ENCODE data around the gene PLD4. TPM values are rescaled to one million over a fixed set of nuclear protein-coding genes. Genes with fewer than 3 reads are reported as not detected.

PLD4 gene
- total RNA-seq, 4 donors from 2014 or later, result 2.4 TPM; not detected in 3

- no peaks in the 10 kb centered on the region for H3K9me3 ChIP-seq
- TF ChIP-seq CTCF (IDR thresholded peaks at IDR 0.05) (no peak), POLR2A (IDR thresholded peaks at IDR 0.05) (no peak), EP300 (IDR thresholded peaks at IDR 0.05) (no peak)
- DNase-seq (ENCODE audit: low spot score in 2 of 2), result no peak
- no peaks in the 10 kb centered on the region for H3K36me3 ChIP-seq
- peaks cover 0 to 20% of the 10 kb centered on the region in 2 donors for H3K27me3 ChIP-seq
- peaks cover 0 to 78% (median 41%) of the 10 kb centered on the region in 4 donors for H3K4me1 ChIP-seq
- H3K27ac ChIP-seq, result peak overlapping the region in 1 of 4 donors; percentile 12
- no peak overlapping the region for H3K4me3 ChIP-seq
- 53 to 57% methylated on average over 14 to 18 of the region's 21 CpGs for WGBS, 2 donors
These were observed 51.0 kb downstream of the PLD4 start for GRCh38 chr14:104975481-104976197.

GRCh38 chr14:104976198-104977007 is 51.7 kb downstream of the PLD4 start:
- TF ChIP-seq POLR2A (IDR thresholded peaks at IDR 0.05), result no peak
- peak; percentile 84 to 92 (median 89) for TF ChIP-seq CTCF (IDR thresholded peaks at IDR 0.05)
- TF ChIP-seq EP300 (IDR thresholded peaks at IDR 0.05), result no peak
- peak; percentile 71 to 73 for DNase-seq (ENCODE audit: low spot score in 2 of 2)
- no peaks in the 10 kb centered on the region for H3K9me3 ChIP-seq
- no peak overlapping the region for H3K4me3 ChIP-seq
- H3K27ac ChIP-seq, result peak overlapping the region in 1 of 4 donors; percentile 12
- H3K4me1 ChIP-seq, result peaks cover 0 to 71% (median 39%) of the 10 kb centered on the region in 4 donors
- 44 to 61% methylated on average over 14 to 21 of the region's 21 CpGs for WGBS, 2 donors
- no peaks in the 10 kb centered on the region for H3K36me3 ChIP-seq
- H3K27me3 ChIP-seq, result peaks cover 0 to 20% of the 10 kb centered on the region in 2 donors

- Histone ChIP-seq H3K9me3 (no peaks in the 10 kb centered on the region), H3K27ac (no peak overlapping the region), H3K4me1 (peaks cover 0 to 64% (median 36%) of the 10 kb centered on the region in 4 donors), H3K36me3 (no peaks in the 10 kb centered on the region), H3K4me3 (peak overlapping the region; percentile 22 to 68 (median 36)), H3K27me3 (peaks cover 0 to 20% of the 10 kb centered on the region in 2 donors)
- TF ChIP-seq POLR2A (IDR thresholded peaks at IDR 0.05), result no peak
- TF ChIP-seq CTCF (IDR thresholded peaks at IDR 0.05), result no peak
- TF ChIP-seq EP300 (IDR thresholded peaks at IDR 0.05), result no peak
- WGBS, 2 donors, result 72 to 76% methylated on average over 9 to 10 of the region's 11 CpGs
- no peak for DNase-seq (ENCODE audit: low spot score in 2 of 2)
These were observed 52.5 kb downstream of the PLD4 start for GRCh38 chr14:104977008-104977680.

- Histone ChIP-seq H3K4me1 (peaks cover 0 to 55% (median 30%) of the 10 kb centered on the region in 4 donors), H3K27ac (peak within 1 kb of the TSS in 2 of 4 donors; percentile 41 to 48), H3K27me3 (peaks cover 0 to 20% of the 10 kb centered on the region in 2 donors), H3K9me3 (no peaks in the 10 kb centered on the region), H3K36me3 (no peaks in the 10 kb centered on the region), H3K4me3 (peak within 1 kb of the TSS; percentile 22 to 68 (median 36))
- TF ChIP-seq CTCF (IDR thresholded peaks at IDR 0.05) (no peak), POLR2A (IDR thresholded peaks at IDR 0.05) (peak in 1 of 2 donors; percentile 27)
- WGBS, 2 donors, result 10 to 12% methylated on average over 35 to 37 of the region's 111 CpGs
- DNase-seq (ENCODE audit: low spot score in 2 of 2), result no peak
These were observed 53.3 kb downstream of the PLD4 start, which contains the start of gene AHNAK2 for GRCh38 chr14:104977681-104978653. TSS of gene AHNAK2 (minus strand) at chr14:104978374. CDS start at chr14:104978237, 137 bp downstream.
